ENCODE measurements around the gene AATK.

AATK gene
- total RNA-seq: 1.5 to 2.8 reads per million in 2 experiments

DNA sequence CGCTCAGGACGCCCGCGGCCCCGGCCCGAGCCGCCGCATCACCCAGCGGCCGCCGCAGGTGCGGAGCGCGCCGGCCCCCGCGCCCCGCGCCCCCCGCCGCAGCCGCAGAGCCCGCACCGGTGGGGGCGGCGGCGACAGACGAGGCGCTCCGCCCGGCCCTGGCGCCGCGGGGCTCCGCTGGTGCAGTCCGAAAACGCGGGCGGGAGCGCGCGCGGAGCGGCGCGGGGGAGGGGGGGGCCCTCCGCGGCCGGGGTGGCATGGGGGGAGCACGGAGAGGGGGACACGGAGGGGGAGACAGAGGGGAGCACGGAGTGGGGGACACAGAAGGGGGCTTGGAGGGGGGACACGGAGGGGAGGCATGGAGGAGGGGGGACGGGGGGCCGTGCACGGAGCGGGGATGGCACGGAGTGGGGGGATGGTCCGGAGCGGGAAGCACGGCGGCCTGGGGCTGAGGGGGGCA lies at the start of gene AATK:
TSS of gene AATK (minus strand) at position 189 of the 460 bp plus-strand sequence. CDS start 229 bp downstream, outside the sequence.
- no peak for DNase-seq (ENCODE audit: low read depth)

- DNase-seq (ENCODE audit: low read depth): no peak
Observed at GRCh38 chr17:81213978-81214377, 48.0 kb upstream of the AATK start.

DNA sequence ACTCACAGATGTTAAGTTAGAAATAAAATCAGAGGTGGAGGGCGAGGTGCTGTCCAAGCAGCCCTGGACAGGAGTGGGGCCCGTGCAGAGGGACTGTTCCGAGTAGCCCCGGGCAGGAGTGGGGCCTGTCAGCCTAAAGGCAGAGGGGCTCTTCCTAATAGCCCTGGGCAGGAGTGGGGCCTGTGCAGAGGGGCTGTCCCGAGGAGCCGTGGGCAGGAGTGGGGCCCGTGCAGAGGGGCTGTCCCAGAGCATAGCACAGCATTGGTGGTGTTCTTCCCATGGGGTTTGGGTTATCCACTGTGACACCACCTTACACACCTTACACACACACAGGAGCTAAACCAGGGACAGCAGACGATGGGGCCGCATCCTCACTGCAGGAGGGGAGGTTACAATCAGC lies 46.3 kb upstream of the AATK start:
- no peak for DNase-seq (ENCODE audit: low read depth)

DNA sequence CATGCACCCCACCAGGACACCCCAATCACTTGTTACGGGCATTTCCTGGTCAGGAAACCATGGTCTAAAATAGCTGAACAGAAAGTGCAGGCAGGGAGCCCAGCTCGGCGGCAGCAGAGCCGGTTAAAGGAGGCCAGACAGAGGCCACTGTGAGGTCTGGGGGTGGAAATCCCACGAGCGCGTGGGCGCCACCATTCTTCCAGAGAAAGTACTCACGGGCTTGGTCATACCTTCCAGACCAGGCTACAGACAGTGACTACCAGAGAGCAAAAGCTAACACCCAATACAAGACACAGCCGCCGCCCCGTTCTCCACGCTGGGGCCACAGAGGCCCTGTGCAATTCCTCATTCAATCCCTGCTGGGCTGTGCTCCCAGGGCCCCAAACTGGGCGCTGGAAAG lies 44.8 kb upstream of the AATK start:
- DNase-seq (ENCODE audit: low read depth): no peak

- DNase-seq (ENCODE audit: low read depth): no peak
Observed at GRCh38 chr17:81210466-81210865, 44.4 kb upstream of the AATK start.

GRCh38 chr17:81209141-81209540 lies 43.1 kb upstream of the AATK start:
- DNase-seq (ENCODE audit: low read depth): no peak

DNA sequence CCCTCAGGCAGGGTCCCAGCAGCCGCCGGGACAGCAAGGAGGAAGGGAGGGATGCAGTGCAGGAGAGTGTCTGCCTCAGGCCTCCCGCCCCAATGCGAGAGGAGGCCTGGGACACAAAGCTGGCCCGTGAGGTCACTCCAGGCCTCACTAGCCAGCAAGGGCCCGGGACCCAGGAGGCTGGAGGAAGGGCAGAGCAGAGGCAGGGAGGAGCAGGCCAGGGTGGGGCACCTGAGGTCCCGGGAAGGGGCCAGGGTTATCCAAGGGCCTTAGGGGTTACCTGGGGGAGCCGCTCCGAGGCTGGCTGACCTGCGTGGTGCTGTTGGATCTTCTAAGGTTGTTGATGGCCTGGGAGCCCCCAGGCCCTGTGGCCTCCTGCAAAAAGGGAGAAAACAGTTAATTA lies 42.6 kb upstream of the AATK start:
- DNase-seq (ENCODE audit: low read depth): no peak

- DNase-seq (ENCODE audit: low read depth): no peak
Observed at GRCh38 chr17:81207610-81208581, 41.9 kb upstream of the AATK start.

DNA sequence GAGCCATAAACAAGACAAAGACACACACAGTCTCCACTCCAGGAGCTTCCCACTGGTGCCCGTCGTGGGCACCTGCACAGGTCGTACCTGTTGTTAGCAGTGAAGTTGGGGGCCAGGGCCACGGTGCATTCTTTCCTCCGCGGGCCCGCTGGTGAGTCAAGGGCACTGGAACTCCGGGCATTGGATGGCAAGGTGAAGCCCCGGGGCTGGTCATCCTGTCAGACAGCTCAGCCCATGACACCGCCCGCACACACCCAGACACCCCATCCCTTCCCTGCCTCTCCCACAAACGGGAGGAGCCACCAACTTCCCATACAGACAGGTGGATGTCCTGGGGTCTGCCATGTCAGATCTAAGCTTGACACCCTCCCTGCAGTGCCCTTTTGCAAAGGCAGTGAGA lies 40.6 kb upstream of the AATK start:
- no peak for DNase-seq (ENCODE audit: low read depth)

DNA sequence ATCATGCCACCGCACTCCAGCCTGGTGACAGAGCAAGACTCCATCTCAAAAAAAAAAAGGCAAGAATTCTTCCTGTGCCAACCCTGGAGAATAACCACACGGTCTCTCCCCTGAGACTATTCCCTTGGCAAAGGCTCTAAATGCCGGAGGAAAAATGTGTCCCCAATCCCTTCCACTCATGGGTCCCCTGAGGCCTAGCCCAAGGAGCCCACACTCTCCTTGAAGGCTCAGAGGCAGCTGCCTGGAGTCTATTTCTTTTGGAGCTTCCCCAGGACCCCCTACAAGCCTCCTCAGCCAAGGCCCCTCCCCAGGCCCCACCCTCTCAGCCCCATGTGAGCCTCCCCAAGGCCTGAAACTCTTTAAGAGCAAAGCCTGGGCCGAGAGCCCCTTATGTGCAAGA lies 40.1 kb upstream of the AATK start:
- no peak for DNase-seq (ENCODE audit: low read depth)

- DNase-seq (ENCODE audit: low read depth): no peak
Observed at GRCh38 chr17:81204578-81204977, 38.6 kb upstream of the AATK start.

- DNase-seq (ENCODE audit: low read depth): no peak
Observed at GRCh38 chr17:81203136-81203535, 37.1 kb upstream of the AATK start.

DNA sequence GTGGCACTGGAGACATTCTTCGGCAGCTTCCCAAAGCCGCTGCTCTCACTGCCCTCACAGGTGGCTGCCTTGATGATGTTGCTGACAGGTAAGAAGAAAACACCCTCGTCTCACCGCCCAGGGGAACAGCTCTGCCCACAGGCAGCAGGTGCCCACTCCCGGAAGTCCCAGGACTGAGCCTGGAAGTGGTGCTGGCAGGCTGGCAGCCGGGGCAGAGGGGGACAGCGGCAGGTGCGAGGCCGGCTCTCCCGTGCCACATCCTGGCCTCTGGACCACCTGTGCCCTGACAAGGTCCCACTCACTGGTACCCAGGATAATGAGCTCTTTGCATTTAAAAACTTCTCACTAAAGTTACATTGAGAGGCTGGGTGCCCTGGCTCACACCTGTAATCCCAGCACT lies 36.3 kb upstream of the AATK start:
- DNase-seq (ENCODE audit: low read depth): no peak

DNA sequence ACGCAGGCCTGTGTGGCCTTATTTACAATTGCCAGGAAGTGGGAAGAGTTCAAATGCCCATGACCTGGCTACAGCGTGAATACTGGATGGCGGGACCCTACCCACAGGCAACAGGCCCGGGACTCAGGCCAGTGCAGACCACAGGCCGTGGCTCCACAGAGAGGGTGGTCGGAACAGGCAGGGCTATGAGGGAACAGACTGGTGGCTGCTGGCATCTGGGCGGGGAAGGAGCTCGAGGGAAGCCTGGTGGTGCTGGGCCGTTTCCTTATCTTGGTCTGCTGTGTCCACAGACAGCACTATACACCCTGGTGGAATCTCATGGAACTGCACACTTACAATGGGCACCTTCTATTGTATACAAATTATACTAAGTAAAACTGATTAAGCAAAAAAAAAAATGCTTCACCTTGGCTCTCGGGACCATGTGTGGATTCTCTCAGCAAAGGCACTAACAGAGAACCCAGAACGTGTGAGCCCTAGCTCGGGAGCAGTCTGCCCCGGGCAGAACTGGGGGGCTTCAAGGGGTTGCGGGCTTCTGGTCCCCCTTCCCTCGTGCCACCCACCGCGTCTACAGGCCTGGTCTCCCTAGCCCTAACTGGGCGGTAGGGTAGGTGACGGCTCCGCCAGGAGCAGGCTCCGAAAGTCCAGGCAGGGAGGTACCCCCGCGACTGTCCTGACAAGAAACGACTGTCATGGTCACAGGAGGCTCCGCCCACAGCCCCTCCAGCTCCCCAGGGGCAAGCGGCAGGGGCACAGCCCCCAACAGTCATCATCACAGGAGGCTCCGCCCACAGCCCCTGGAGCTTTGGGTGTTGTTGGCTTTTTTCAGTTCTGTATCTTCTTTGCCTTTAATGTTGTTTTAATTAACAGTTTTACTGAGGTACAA lies 34.9 kb upstream of the AATK start:
- no peak for DNase-seq (ENCODE audit: low read depth)

DNA sequence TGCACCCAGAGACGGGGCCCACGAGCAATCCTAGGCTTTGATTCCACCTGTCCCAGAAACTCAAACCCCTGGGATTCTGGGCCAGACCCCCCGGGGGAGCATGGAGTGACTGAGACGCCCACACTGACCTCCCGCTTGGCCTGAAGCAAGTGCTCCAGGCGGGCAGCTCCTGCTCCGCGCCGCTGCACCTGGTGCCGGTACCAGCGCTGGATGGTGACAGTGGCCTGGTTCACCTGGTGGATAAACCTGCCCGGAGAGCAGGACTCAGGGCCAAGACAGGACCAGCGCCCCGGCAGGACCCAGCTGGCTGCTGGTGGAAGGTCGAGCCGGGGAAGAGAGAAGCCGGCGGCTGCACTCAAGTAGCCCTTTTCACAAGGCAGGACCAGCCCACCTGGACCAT lies 34.2 kb upstream of the AATK start:
- no peak for DNase-seq (ENCODE audit: low read depth)

- no peak for DNase-seq (ENCODE audit: low read depth)
Observed at GRCh38 chr17:81199482-81199830, 33.4 kb upstream of the AATK start.

DNA sequence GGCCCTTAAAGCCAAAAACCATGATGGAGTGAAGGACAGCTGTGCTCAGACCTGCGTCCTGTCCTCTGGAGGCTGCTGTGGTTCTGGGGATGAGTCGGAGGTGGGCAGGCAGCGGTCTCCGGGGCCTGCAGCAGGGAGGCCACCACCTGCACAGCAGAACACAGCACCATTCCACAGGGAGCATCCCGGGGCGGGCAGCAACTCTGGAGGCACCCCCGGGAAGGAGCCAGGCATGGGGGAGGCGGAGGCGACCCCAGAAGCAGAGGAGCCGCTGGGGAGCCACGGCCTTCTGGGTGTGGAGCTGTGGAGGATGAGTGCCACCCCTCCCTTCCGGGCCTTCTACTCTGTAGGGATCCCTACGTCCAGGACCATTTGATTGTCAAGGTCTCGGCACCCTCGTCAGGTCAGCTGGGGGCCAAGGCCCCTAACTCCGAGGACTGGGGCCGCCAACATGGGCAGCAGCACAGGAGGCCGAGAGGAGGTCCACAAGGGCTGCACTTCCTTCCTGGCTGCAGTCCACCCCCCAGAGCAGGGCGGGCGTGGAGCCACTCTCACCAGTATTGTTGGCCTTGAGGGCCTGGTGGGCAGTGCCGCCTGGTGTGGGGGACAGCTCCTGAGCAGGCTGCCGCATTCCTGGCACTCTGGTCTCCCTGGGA lies 32.9 kb upstream of the AATK start:
- DNase-seq (ENCODE audit: low read depth): no peak

DNA sequence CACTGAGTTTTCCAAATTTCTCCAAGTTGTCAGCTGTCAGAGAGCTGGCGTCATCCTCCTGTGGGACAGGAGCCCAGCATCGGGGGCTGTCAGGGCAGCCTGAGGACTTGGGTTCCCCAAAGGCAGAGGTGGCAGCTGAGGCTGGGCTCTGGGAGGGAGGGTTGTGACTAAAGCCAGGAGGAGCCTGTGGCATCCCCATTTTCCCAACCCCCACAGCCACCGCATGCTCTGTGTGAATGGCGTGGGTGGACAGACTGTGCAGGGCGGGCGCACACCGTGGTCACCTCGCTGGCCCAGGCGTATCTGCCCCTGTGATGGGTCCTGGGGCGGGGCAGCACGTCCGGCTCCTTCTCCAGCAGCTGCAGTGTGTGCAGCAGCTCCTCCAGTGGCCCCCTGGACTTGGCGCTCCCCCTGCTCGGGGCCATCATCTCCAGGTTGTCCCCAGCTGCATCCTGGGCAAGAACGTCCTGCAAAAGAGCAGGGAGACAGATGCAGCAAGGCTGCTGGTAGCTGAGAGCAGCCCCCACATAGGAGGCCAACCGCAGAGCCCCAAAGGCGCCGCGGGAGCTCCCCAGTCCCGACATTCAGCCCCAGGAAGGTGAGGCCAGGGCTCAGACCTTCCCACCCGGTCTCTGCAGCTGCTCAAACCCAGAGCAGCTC lies 31.9 kb upstream of the AATK start:
- no peak for DNase-seq (ENCODE audit: low read depth)

GRCh38 chr17:81197409-81197795 lies 31.4 kb upstream of the AATK start:
- DNase-seq (ENCODE audit: low read depth): no peak

- DNase-seq (ENCODE audit: low read depth): no peak
Observed at GRCh38 chr17:81196505-81197408, 30.7 kb upstream of the AATK start.
